Embryonic facial prominence (tissue), 1 donor: ENCODE data around the gene RASSF5.
"Not testable (repeated sequence)": the region's sequence is repeated elsewhere in the genome, so short reads cannot be mapped to it uniquely, and the experiment has no call there.

Experiments
- DNase-seq: peaks from one replicate; pipeline ENCODE4 v3.0.0-alpha.2; 2016; ENCODE audit errors: extremely low spot score

The RASSF5 gene

DNA sequence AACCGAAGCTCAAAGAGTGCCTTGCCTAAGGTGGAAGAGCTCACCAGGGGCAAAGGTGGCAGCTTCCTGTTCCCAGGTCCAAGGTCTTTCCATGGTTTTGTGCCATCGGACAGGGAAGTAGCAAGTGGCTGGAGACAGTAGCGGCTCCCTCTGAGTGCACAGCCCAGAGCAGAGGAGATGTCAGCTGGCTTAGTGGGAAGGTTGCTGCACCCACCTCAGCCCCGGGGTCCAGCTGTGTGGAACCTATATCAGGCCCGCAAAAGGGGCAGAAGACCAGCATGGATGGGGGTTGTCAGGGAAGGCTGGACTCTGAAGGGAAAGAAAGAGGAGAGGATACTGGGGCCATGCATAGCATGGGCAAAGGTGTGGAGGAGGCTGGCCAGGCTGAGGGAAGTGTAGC is 30.2 kb upstream of the RASSF5 start:
- DNase-seq, result no peak

DNA sequence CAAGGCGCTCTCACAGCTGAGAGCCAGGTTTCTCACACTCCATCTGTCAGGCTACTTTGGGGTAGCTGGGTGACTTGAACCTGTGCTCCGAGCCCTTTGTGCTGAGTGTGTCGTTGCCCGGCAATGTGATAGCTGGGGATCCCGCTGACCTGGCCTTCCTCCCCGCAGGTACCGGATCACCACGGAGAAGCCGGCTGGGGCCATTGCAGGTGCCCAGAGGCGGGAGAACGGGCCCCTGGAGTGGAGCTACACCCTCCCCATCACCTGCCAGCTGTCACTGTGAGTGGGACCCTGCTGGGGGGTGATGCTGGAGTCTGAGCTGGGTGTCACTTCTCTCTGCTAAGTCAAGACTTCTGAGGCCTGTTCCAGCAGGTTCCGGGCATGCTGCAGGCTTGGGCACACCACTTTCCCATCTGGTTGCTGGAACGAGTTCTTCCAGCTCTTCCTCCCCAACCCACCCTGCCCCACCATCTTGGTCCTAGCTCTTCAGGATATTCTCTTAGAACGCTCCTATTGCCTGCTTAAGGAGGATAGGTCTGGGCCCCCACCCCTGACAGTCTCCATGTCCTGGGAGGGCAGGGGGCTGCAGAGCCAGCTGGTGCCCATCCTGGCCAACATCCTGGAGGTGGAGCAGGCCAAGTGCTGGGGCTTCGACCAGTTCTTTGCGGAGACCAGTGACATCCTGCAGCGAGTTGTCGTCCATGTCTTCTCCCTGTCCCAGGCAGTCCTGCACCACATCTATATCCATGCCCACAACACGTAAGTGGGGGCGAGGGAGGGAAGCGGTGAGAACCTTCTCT is 29.6 kb upstream of the RASSF5 start:
- no peak for DNase-seq

DNA sequence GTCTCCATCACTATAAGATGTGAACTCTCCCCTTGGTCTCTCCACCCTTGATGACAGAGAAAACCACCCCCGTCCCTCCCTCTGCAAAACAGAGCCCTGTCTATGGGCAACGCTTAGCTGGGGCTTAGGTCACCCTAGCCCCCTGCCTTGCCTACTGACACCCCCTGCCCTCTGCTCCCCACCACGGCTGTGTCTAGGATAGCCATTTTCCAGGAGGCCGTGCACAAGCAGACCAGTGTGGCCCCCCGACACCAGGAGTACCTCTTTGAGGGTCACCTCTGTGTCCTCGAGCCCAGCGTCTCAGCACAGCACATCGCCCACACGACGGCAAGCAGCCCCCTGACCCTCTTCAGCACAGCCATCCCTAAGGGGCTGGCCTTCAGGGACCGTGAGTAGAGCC is 28.6 kb upstream of the RASSF5 start:
- DNase-seq, result no peak

DNA sequence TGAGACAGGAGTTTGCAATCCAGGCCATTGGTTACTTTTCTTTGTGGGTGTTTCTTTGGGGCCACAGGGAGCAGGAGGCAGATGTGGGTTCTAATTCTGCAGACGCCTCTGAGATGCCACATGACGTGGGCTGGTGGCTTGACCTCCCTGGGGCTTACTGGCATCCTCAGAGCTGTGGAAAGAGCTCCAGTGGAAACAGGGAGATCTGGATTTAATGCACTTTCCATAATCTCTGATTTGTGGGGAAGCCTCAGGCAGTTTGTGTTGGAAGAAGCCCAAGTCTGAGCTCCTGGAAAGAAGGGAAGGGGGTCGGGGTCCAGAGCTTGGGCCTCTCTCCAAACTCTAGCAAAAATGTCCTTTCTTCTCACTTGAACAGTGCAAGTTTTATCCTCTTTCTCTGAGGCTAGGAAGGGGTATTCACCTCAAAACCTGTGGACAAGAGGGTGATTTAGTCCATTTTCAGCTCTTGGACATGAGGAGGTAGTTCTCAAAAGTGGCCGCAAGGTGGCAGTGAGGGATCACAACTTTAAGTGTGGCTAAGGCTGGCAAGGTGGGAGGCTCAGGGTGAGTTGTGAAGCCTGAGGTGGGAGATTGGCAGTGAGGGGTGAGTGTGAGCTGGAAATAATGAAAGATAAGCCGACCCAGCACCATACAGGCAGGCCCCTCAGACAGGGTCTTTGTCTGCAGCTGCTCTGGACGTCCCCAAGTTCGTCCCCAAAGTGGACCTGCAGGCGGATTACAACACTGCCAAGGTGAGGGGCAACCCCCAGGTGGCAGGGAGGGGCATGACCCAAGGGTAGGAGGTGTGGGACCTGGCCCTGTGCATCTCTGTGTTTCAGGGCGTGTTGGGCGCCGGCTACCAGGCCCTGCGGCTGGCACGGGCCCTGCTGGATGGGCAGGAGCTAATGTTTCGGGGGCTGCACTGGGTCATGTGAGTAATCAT is 27.9 kb upstream of the RASSF5 start:
- DNase-seq, result peak; percentile 58

DNA sequence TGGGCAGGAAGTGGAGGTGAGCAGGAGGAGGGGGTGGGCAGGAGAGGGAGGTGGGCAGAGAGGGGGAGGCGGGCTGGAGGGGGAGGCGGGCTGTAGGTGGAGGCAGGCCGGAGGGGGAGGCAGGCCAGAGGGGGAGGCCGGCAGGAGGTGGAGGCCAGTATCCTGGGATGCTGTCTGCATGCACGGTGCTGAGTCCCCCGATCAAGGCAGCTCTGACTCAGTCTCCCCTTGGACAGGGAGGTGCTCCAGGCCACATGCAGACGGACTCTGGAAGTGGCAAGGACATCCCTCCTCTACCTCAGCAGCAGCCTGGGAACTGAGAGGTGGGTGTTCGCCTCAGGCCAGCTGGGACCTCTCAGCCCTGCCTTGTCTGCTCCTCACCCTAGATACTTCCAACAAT is 27.1 kb upstream of the RASSF5 start:
- no peak for DNase-seq

DNA sequence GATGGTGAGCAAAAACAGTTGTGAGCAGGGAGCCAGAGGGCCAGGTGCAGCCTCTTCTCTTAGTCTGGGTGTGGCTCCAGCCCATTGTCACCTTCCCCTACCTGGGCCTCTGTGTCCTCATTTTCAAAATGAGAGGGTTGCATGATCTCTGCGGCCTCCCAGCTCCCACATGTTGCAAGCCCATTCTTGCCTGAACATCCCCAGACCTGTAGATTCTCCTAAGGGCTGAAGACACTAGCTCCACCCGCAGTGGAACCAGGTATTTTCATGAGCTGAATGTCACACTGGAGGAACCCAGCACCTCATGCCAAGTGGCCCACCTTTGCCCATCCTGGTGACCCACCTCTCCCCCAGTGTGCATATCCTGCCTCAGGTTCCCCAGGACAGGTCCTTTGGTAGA is 24.7 kb upstream of the RASSF5 start:
- no peak for DNase-seq

DNA sequence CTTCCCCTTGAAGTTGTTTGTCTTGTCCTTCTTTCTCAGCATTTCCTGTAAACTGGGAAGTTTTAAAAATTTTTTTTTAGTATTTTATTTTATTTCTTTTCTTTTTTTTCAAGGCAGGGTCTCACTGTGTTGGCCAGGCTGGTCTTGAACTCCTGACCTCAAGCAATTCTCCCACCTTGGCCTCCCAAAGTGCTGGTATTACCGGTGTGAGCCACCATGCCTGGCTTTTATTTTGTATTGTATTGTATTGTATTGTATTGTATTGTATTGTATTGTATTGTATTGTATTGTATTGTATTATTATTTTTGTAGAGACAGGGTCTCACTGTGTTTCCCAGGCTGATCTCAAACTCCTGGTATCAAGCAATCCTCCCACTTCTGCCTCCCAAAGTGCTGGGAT is 23.5 kb upstream of the RASSF5 start:
- DNase-seq, result not testable (repeated sequence)

DNA sequence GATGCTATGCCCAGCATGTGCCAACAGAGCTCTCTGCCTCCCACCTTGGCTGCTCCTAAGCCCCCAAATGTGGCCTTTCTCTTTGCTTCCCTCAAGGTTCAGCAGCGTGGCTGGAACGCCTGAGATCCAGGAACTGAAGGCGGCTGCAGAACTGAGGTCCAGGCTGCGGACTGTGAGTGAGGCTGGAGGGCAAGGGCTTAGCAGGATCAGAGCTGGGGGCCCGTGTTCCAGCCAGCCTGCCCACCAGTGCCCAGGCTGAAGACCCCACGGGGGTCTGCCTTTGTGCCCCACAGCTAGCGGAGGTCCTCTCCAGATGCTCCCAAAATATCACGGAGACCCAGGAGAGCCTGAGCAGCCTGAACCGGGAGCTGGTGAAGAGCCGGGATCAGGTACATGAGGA is 22.4 kb upstream of the RASSF5 start:
- DNase-seq, result no peak

DNA sequence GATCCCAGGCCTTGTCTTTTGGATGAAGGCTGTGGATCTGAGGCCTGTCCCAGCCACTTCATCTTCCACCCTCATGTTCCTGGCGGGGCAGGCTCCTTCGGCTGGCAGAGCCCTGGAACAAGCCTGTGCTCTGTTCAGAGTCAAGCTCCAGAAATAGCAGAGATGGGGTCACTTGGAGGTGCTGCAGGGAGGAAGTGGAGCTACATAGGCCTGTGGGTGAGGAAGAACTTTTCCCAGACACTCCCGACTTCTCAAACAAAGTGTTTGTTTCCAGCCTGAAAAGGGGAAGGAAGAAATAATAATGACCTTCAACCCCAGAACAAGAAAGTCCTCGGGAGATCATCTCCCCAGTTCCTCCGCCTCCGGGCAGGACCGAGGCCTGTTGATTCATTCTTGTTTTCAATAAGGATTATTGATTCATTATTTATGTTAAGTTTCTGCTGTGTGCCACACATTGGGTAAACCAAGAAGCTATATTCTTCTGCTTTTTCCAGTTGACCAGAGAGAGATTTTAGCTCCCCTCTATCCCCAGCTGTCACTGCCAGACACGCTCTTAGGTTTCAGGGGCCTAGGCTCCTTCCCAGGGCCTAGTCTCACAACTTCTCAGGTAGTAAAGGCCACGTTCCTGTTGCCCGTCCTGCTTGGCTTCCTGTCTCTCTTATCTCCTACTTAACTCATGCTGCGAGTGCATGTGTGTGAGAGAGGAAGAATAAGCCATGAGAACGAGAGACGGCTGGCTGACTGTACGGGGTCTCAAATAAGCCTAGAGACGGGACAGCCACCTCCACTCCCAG is 20.1 kb upstream of the RASSF5 start:
- DNase-seq, result no peak

DNA sequence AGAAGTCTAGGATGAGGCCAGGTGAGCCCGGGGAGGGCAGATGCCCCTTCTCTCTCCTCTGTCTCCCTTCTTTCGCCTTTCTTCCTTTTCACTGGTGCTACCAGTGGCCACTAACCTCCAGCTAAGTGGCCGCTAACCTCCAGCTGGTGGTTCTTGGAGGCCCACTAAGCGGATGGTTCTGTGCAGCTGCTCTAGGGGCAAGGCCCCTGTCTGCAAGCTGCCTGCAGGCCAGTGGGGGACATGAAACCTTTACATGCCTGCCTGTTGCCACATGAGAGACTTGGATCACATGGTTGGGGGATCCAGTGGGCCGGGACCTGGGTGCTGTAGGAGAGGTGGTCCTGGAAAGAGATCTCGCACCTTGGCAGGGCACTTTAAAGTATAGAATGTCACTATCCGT is 19.4 kb upstream of the RASSF5 start:
- no peak for DNase-seq

DNA sequence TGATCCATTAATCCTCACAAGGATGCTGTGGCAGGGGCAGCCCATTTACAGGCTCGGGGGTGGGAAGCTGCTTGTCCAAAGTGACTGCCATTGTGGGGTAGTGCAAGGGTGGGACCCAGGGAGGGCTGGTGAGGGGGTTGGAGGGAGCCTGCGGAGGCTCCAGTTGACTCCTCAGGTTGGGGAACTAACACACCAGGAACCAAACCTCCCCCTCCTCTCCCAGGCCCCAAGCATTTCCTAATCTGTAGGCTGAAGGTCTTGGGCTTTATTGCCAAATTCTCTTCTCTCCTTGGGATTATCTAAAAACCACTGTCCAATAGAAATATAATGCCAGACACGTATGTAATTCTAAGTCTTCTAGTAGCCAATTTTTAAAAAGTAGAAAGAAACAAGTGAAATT is 18.9 kb upstream of the RASSF5 start:
- no peak for DNase-seq

DNA sequence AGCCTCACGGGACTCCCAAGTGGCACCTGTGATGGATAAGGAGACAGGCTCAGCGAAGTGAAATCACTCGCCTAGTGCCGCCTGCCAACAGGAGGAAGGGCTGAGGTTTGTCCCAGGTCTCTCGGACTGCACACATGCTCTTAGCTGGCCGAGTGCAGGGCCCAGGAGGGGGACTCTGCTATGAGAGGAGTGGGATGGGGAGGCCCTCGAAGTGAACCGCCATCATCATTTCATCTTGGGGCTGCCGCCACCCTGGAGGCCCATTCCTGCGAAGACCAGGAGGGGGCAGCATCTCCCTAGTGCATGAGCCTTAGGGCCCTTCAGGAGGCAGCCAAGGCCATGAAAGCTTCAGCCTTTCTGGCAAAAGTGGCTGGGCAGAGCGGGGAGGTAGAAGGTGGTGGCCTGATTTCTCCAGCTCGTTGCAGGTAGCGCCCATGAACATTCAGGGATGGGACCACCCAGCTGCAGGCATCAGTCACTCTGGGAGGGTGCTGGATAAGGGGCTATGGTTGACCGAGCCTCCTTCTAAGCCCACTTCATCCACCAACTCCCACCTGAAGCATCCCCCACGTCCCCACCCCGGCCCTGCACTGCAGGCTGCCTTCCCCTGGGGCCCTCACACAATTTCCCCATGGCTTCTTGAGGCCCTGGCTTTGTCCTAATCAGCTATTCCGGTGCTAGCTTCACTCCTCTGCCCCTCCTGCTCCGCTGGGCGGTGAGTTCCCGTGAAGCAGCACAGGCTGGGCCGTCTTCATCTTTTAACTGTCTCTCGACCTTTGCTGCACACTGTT is 17.2 kb upstream of the RASSF5 start:
- DNase-seq, result no peak

DNA sequence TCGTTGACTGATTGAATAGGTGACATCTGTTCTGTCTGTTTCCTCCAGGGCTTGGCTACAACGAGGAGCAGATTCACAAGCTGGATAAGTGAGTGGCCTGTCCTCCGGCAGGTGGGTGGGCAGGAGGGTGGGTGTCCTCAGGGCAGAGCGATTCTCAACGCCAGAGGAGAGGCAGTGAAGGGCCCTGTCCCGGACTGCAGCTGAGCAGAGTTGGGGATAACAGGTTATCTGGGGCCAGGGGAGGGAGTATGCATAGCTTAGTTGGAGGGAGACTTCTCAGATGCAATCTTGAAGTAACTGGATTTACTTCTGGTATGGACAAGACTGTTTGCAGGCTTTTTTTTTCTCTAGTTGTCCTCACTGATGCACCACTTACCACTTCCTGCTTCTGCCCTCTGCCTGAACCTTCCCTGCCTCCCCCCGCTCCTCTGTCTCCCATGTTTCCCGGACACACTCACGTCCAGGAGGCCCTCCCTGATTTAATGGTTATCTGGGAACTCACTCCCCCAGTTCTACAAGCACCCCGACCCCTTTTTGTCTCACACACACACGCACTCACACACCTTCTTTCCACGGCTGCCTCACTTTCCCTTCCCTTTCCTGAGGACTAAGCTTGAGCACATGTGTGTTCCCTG is 16.4 kb upstream of the RASSF5 start:
- DNase-seq, result no peak

DNA sequence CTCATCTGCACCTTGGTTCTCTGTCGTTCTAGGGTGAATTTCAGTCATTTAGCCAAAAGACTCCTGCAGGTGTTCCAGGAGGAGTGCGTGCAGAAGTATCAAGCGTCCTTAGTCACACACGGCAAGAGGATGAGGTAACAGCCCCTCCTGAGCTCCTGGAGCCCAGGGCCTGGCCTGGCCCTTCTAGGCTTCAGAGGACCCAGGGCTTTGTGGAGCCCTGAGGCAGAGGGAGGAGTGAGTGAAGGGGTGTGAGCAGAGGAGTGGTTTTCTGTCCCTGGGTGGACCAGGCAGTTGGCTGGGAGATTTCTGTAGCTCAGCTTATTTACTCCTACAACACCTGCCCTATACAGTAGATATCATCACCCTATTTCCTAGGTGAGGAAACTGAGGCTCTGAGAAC is 15.7 kb upstream of the RASSF5 start:
- DNase-seq, result no peak

DNA sequence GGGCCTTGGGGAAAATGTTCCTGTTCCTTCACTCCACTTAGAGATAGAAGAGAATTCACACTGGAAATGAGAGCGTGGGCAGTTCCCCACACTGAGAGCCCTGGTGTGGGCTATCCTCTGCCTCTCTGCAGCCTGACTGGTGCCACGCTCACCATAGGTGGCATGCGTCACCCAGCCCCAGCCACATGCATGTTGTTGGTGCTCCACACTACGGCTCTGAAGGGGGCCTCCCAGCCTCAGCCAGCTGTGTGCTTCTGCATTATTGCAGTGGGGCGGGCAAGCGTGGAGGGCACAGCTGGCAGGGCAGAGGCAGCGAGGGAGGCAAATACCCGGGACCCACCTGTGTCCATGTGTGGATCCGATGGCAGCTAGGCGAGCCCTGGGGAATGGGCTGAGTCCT is 14.7 kb upstream of the RASSF5 start:
- no peak for DNase-seq

DNA sequence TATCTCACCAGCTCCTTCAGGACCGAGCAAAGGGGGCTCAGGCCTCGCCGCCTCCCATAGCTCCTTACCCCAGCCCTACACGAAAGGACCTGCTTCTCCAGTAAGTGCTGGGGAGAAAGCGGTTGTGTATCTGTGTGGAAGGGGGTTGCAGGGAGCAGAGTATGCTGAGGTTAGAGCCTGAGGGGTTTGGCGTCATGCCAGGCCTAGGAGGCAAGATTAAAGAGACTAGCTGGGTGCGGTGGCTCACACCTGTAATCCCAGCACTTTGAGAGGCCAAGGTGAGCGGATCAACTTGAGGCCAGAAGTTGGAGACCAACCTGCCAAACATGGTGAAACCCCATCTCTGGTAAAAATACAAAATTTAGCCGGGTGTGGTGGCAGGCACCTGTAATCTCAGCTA is 14.1 kb upstream of the RASSF5 start:
- DNase-seq, result no peak

DNA sequence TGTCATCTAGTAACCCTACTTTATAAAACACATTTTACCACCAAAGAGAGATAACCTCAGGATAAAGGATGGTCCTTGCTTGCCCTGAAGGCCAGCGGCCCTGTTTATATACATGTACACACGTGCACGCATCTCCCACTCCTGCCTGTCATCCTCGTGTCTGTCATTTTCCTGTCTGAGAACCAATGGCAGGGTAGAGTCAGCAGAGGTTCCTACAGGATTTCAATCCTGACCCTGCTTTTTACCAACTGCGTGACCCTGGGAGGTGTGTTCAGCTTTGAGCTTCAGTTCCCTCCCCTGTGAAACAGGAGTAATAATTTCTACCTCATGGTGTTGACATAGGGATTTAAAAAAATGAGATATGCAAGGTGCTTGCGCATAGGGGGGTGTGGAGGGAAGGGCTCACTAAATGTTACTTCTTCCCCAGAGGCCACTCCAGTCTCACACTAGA is 12.3 kb upstream of the RASSF5 start:
- DNase-seq, result no peak

DNA sequence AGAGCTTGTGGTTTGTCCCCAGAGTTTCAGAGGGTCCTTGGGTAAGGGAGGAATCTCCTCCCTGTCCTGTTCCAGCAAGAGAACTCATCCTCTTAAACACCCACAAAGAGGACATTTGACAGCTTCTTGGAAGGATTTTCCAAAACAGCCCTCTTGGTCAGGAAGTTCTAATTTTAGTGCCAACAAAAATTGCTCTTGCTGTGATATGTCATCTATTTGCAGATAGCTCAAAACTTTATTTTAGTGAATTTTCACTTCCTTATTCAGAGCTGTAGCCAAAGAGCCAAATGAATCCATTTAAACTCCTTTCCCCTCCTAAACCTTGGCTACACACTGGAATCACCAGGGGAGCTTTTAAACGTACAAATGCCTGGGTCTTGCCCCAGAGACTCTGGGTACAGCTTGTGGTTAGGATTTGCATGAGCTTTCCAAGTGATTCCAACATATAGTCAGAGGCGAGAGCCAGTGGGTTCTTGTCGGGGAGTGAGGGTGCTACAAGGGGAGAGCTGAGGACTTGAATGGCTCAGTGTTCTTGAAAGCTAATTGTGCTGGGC is 11.8 kb upstream of the RASSF5 start:
- no peak for DNase-seq

DNA sequence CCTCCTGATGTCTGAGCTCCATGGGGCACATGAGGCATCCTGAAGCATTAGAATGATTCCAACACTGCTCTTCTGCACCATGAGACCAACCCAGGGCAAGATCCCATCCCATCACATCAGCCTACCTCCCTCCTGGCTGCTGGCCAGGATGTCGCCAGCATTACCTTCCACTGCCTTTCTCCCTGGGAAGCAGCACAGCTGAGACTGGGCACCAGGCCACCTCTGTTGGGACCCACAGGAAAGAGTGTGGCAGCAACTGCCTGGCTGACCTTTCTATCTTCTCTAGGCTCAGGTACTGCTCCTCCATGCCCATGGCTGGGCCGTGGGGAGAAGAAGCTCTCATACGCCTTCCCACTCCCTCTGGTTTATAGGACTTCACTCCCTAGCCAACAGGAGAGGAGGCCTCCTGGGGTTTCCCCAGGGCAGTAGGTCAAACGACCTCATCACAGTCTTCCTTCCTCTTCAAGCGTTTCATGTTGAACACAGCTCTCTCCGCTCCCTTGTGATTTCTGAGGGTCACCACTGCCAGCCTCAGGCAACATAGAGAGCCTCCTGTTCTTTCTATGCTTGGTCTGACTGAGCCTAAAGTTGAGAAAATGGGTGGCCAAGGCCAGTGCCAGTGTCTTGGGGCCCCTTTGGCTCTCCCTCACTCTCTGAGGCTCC is 11.1 kb upstream of the RASSF5 start:
- DNase-seq, result no peak

DNA sequence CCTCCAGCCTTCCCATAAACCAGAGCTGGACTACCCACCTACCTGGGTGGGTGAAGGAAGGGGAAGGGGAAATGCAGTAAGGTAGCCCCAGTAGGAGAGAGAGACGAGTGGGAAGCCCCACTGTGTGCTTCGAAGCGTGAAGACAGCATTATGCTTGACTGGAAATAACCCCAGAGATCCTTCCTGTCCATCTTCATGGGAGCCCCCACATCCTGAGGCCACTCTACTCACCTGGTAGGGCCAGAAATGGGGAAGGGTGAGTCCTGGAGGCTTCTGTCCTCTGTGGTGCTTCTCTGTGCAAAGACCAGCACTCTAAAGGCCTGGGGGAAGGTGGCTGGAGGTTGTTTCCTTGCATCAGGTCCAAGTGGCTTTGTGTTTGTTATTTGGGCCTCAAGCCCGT is 10.0 kb upstream of the RASSF5 start:
- DNase-seq, result no peak
